ENCODE results near the gene PRND. TPM values are rescaled to one million over a fixed set of nuclear protein-coding genes. Genes with fewer than 3 reads are reported as not detected.

PRND gene
- total and polyA plus RNA-seq, 2 of the 13 experiments (the other 11 are each of a cell fraction or from before 2014, with no cell fraction given): not detected

GRCh38 chr20:4720041-4720976, 1.4 kb upstream of the PRND start (continued):
- TF ChIP-seq RAD21 (CRISPR knock-in tag; IDR thresholded peaks at IDR 0.05): peak; percentile 96
- no peak for TF ChIP-seq MLLT10 (CRISPR knock-in tag; IDR thresholded peaks at IDR 0.05)
- TF ChIP-seq ATF1 (CRISPR knock-in tag; IDR thresholded peaks at IDR 0.05): peak; percentile 36; the same call in 1 of the 2 replicates
- TF ChIP-seq HMG20B (CRISPR knock-in tag; conservative IDR thresholded peaks at IDR 0.05): 0 out of 2 replicates have a peak, but pooled peaks have one; percentile 42
- TF ChIP-seq DMAP1 (CRISPR knock-in tag; IDR thresholded peaks at IDR 0.05): peak; percentile 52; the same call in 1 of the 2 replicates
- TF ChIP-seq ZNF580 (CRISPR knock-in tag; IDR thresholded peaks at IDR 0.05; ENCODE audit: borderline replicate concordance, low read depth): peak; percentile 60; the same call in 1 of the 2 replicates
- no peak for TF ChIP-seq FOXM1 (CRISPR knock-in tag; IDR thresholded peaks at IDR 0.05)
- no peak for TF ChIP-seq ZNF597 (CRISPR knock-in tag; IDR thresholded peaks at IDR 0.05)
- no peak; the same call in 1 of the 2 replicates for TF ChIP-seq ZNF33B (CRISPR knock-in tag; IDR thresholded peaks at IDR 0.05)
- TF ChIP-seq ZNF253 (CRISPR knock-in tag; IDR thresholded peaks at IDR 0.05; ENCODE audit: borderline replicate concordance): no peak
- TF ChIP-seq ZNF720 (CRISPR knock-in tag; IDR thresholded peaks at IDR 0.05): no peak
- TF ChIP-seq ZNF572 (CRISPR knock-in tag; IDR thresholded peaks at IDR 0.05): no peak
- no peak for TF ChIP-seq MXI1 (IDR thresholded peaks at IDR 0.05; ENCODE audit: borderline replicate concordance, low read depth, low read length)
- no peak for TF ChIP-seq ETS1 (CRISPR knock-in tag; IDR thresholded peaks at IDR 0.05)
- TF ChIP-seq RELA (CRISPR knock-in tag; IDR thresholded peaks at IDR 0.05): no peak
- TF ChIP-seq ZSCAN20 (CRISPR knock-in tag; IDR thresholded peaks at IDR 0.05; ENCODE audit: borderline replicate concordance): no peak
- TF ChIP-seq FOXO1 (CRISPR knock-in tag; IDR thresholded peaks at IDR 0.05): peak; percentile 87
- peak; percentile 69; the same call in 1 of the 2 replicates for TF ChIP-seq ZNF274 (CRISPR knock-in tag; IDR thresholded peaks at IDR 0.05)
- peak; percentile 71 for TF ChIP-seq MAFF (IDR thresholded peaks at IDR 0.05; ENCODE audit: low read depth, low read length)
- no peak for TF ChIP-seq ATAD3A (CRISPR knock-in tag; IDR thresholded peaks at IDR 0.05)
- no peak for TF ChIP-seq EEA1 (CRISPR knock-in tag; IDR thresholded peaks at IDR 0.05; ENCODE audit: borderline replicate concordance)
- TF ChIP-seq CSRNP2 (CRISPR knock-in tag; conservative IDR thresholded peaks at IDR 0.05; ENCODE audit: low read depth): no peak
- TF ChIP-seq ZIK1 (CRISPR knock-in tag; IDR thresholded peaks at IDR 0.05; ENCODE audit: borderline replicate concordance, low read depth): no peak
- TF ChIP-seq ZNF180 (CRISPR knock-in tag; IDR thresholded peaks at IDR 0.05; ENCODE audit: borderline replicate concordance, low read depth): no peak
- no peak for TF ChIP-seq HOXA7 (CRISPR knock-in tag; IDR thresholded peaks at IDR 0.05)
- no peak for TF ChIP-seq MAFG (CRISPR knock-in tag; IDR thresholded peaks at IDR 0.05)
- TF ChIP-seq ZNF777 (CRISPR knock-in tag; IDR thresholded peaks at IDR 0.05): no peak

All from HepG2 (cell line).